CD14-positive monocyte (primary cell): ENCODE results near the gene RAB31. TPM values are rescaled to one million over a fixed set of nuclear protein-coding genes. Genes with fewer than 3 reads are reported as not detected.

Source experiments
- DNase-seq, 3 donors: peaks; one replicate each; pipeline ENCODE4 v3.0.0-alpha.2; 2011 to 2022
- H2AFZ ChIP-seq: 2 replicates; pipeline ENCODE4 v1.6.0; 2012; ENCODE audit warnings: mild to moderate bottlenecking, low read depth, low read length, inconsistent platforms; ENCODE audit not compliant: insufficient read depth, poor library complexity, severe bottlenecking
- H3K27ac ChIP-seq, 2 donors: 1 replicate in 1 of 2; 2 replicates in 1 of 2; pipeline ENCODE4 v1.5.1; 2012 to 2013; ENCODE audit warnings: low read length in 2 of 2, control low read depth in 1 of 2, inconsistent platforms in 1 of 2, low read depth in 1 of 2, mild to moderate bottlenecking in 1 of 2
- H3K27me3 ChIP-seq, 2 donors: one replicate each; pipeline versions ENCODE4 v1.6.0 to v1.6.1; 2011 to 2013; ENCODE audit warnings: low read length in 2 of 2; ENCODE audit not compliant: control insufficient read depth in 2 of 2, insufficient read depth in 2 of 2
- H3K36me3 ChIP-seq, 2 donors: replicated peaks in 1 of 2; 1 replicate in 1 of 2; 2 replicates in 1 of 2; pipeline versions ENCODE4 v1.5.1 to v1.6.1; 2012 to 2013; ENCODE audit warnings: low read length in 2 of 2, control low read depth in 1 of 2, inconsistent platforms in 1 of 2, mild to moderate bottlenecking in 1 of 2; ENCODE audit not compliant: insufficient read depth in 2 of 2, control insufficient read depth in 1 of 2
- H3K4me1 ChIP-seq, 2 donors: 1 replicate in 1 of 2; 2 replicates in 1 of 2; pipeline versions ENCODE4 v1.5.1 to v1.6.1; 2012 to 2013; ENCODE audit warnings: low read length in 2 of 2, control low read depth in 1 of 2, inconsistent platforms in 1 of 2, mild to moderate bottlenecking in 1 of 2, moderate library complexity in 1 of 2; ENCODE audit not compliant: insufficient read depth in 2 of 2, control insufficient read depth in 1 of 2
- H3K4me2 ChIP-seq: replicated peaks from 2 replicates; pipeline ENCODE3; 2012; ENCODE audit warnings: low read length, moderate library complexity, mild to moderate bottlenecking; ENCODE audit not compliant: poor library complexity, severe bottlenecking; ENCODE audit errors: extremely low read depth
- H3K4me3 ChIP-seq, 3 experiments: fragments of 200-600 bp in 1 of 3; sonication (generic) in 1 of 3; replicated peaks in 1 of 3; 1 replicate in 2 of 3; 2 replicates in 1 of 3; pipeline ENCODE4 v1.5.1; 2011 to 2013; ENCODE audit warnings: low read length in 3 of 3, mild to moderate bottlenecking in 3 of 3, control low read depth in 2 of 3, low read depth in 2 of 3, inconsistent platforms in 1 of 3, moderate library complexity in 1 of 3
- H3K79me2 ChIP-seq: 2 replicates; pipeline ENCODE4 v1.6.0; 2012; ENCODE audit warnings: mild to moderate bottlenecking, control low read depth, inconsistent platforms, low read length, moderate library complexity; ENCODE audit not compliant: insufficient read depth
- H3K9ac ChIP-seq: 2 replicates; pipeline ENCODE4 v1.6.0; 2017; ENCODE audit warnings: low read length, mild to moderate bottlenecking; ENCODE audit not compliant: insufficient read depth, poor library complexity, severe bottlenecking
- H3K9me3 ChIP-seq, 2 donors: replicated peaks in 1 of 2; 1 replicate in 1 of 2; 2 replicates in 1 of 2; pipeline versions ENCODE4 v1.5.1 to v1.6.1; 2012 to 2013; ENCODE audit warnings: low read length in 2 of 2, control low read depth in 1 of 2; ENCODE audit not compliant: control insufficient read depth in 1 of 2, insufficient read depth in 1 of 2
- H4K20me1 ChIP-seq: 2 replicates; pipeline ENCODE4 v1.6.0; 2012; ENCODE audit warnings: mild to moderate bottlenecking, low read length, control low read depth, moderate library complexity; ENCODE audit not compliant: insufficient read depth
- H3K27ac Mint-ChIP-seq, 7 donors: one replicate each; pipeline ENCODE4 v1.8.0; 2020; ENCODE audit warnings: mild to moderate bottlenecking in 7 of 7, mixed read lengths in 7 of 7, moderate library complexity in 6 of 7, inconsistent platforms in 2 of 7
- H3K27me3 Mint-ChIP-seq, 3 donors: one replicate each; pipeline ENCODE4 v1.8.0; 2021 to 2022; ENCODE audit warnings: low read depth in 3 of 3, mild to moderate bottlenecking in 3 of 3, mixed read lengths in 3 of 3, moderate library complexity in 3 of 3, inconsistent platforms in 1 of 3
- H3K36me3 Mint-ChIP-seq, 2 donors: one replicate each; pipeline ENCODE4 v1.8.0; 2020; ENCODE audit warnings: mixed read lengths in 2 of 2, inconsistent platforms in 1 of 2, mild to moderate bottlenecking in 1 of 2
- H3K4me1 Mint-ChIP-seq: one replicate; pipeline ENCODE4 v1.8.0; 2020; ENCODE audit warnings: mild to moderate bottlenecking, mixed read lengths
- H3K4me3 Mint-ChIP-seq, 2 donors: one replicate each; pipeline ENCODE4 v1.8.0; 2020; ENCODE audit warnings: mild to moderate bottlenecking in 2 of 2, mixed read lengths in 2 of 2, moderate library complexity in 1 of 2
- H3K9me3 Mint-ChIP-seq, 7 donors: one replicate each; pipeline ENCODE4 v1.8.0; 2020 to 2022; ENCODE audit warnings: mixed read lengths in 7 of 7, mild to moderate bottlenecking in 6 of 7, moderate library complexity in 6 of 7, inconsistent platforms in 2 of 7
- CTCF ChIP-seq: fragments of 200-600 bp; IDR thresholded peaks from one replicate; pipeline ENCODE4 v1.8.0; 2022; ENCODE audit warnings: antibody characterized with exemption, mild to moderate bottlenecking
- WGBS: methylation state at CpG from one replicate; pipeline ENCODE4 v1.1.5; 2013; ENCODE audit warnings: missing lambda C conversion rate; ENCODE audit not compliant: insufficient coverage; 5-methylcytosine and 5-hydroxymethylcytosine counted together
- intact Hi-C, 2 donors: fragments of 100-400 bp; cut with micrococcal nuclease; formaldehyde crosslinking; loops; one replicate each; pipeline versions ENCODE4 v1.15.0 to v1.15.1; 2023
- polyA plus RNA-seq, 3 donors: library from polyadenylated mRNA; depleted of rRNA in 1 of 3; unstranded in 2 of 3; stranded (reverse) in 1 of 3; fragments of 300-500 nt in 2 of 3; fragments of >200 nt in 1 of 3; fragmentation: Illumina TruSeq in 2 of 3; gene quantifications; 1 replicate in 2 of 3; 2 replicates in 1 of 3; pipeline ENCODE4 v1.2.3, GENCODE V29; 2012 to 2021

The RAB31 gene
- polyA plus RNA-seq, 3 donors = 106 to 367 (median 348) TPM

GRCh38 chr18:9874728-9875127, 166.6 kb downstream of the RAB31 start:
- peaks cover 0 to 2% (median 0%) of the 10 kb centered on the region in 3 donors for H3K27me3 Mint-ChIP-seq
- TF ChIP-seq CTCF = no peak
- intact Hi-C loops = loop anchor here in 1 of 2 donors (5.0 kb wide), 1 partner anchor 33 kb away; no protein-coding TSS in a partner anchor
- Histone ChIP-seq H3K4me3 (no peak overlapping the region), H3K79me2 (no peaks in the 10 kb centered on the region), H2AFZ (no peak overlapping the region), H3K27me3 (no peaks in the 10 kb centered on the region), H4K20me1 (no peaks in the 10 kb centered on the region), H3K27ac (no peak overlapping the region), H3K9ac (no peak overlapping the region), H3K9me3 (no peaks in the 10 kb centered on the region), H3K4me1 (peaks cover 10 to 16% of the 10 kb centered on the region in 2 donors), H3K4me2 (no peak overlapping the region), H3K36me3 (no peaks in the 10 kb centered on the region)
- no CpG with 5 or more reads among the region's 1 CpG for WGBS
- no peak overlapping the region for H3K4me3 Mint-ChIP-seq
- peaks cover 24% of the 10 kb centered on the region for H3K4me1 Mint-ChIP-seq
- DNase-seq = no peak
- H3K9me3 Mint-ChIP-seq = peaks cover 0 to 4% (median 0%) of the 10 kb centered on the region in 7 donors
- H3K36me3 Mint-ChIP-seq = peaks cover 0 to 2% of the 10 kb centered on the region in 2 donors
- H3K27ac Mint-ChIP-seq = no peak overlapping the region

GRCh38 chr18:9876212-9876866, 168.2 kb downstream of the RAB31 start:
- DNase-seq = no peak
- TF ChIP-seq CTCF = no peak
- intact Hi-C loops = no loop called here
- no peak overlapping the region for H3K4me3 Mint-ChIP-seq
- Histone ChIP-seq H3K9ac (no peak overlapping the region), H4K20me1 (no peaks in the 10 kb centered on the region), H3K4me1 (no peaks in the 10 kb centered on the region), H3K79me2 (no peaks in the 10 kb centered on the region), H3K27ac (no peak overlapping the region), H3K4me2 (no peak overlapping the region), H3K36me3 (no peaks in the 10 kb centered on the region), H3K4me3 (no peak overlapping the region), H3K9me3 (no peaks in the 10 kb centered on the region), H3K27me3 (no peaks in the 10 kb centered on the region), H2AFZ (no peak overlapping the region)
- H3K4me1 Mint-ChIP-seq = peaks cover 8% of the 10 kb centered on the region
- peaks cover 0 to 2% (median 0%) of the 10 kb centered on the region in 3 donors for H3K27me3 Mint-ChIP-seq
- 100% methylated on average over 1 of the region's 2 CpGs for WGBS
- H3K27ac Mint-ChIP-seq = no peak overlapping the region
- no peaks in the 10 kb centered on the region for H3K9me3 Mint-ChIP-seq
- peaks cover 0 to under 1% of the 10 kb centered on the region in 2 donors for H3K36me3 Mint-ChIP-seq
